NCI-H510A (cell line): ENCODE measurements around the gene OR6P1.

Experiments
- DNase-seq: peaks from one replicate; lab custom pipeline; 2025; lab: John Stamatoyannopoulos, UW

Gene OR6P1

GRCh38 chr1:158516966-158517365 is 53.4 kb downstream of the OR6P1 start:
- DNase-seq = no peak
